Right lobe of liver (tissue), 6 donors: ENCODE data around the gene AKAP12. TPM values are rescaled to one million over a fixed set of nuclear protein-coding genes. Genes with fewer than 3 reads are reported as not detected.

ENCODE experiments used
- ATAC-seq, 4 donors: fragments of 200-7000 bp; cut with Tn5 transposase; one replicate each; pipeline ENCODE4 v1.9.1; 2020; ENCODE audit warnings: mild to moderate bottlenecking in 4 of 4, moderate library complexity in 4 of 4
- DNase-seq, 3 donors: peaks; one replicate each; pipeline ENCODE4 v3.0.0-alpha.2; 2020
- H3K27ac ChIP-seq, 3 donors: fragments of 200-600 bp; one replicate each; pipeline ENCODE4 v1.8.0; 2022
- H3K27me3 ChIP-seq, 2 donors: fragments of 200-600 bp; one replicate each; pipeline ENCODE4 v1.8.0; 2022
- H3K36me3 ChIP-seq, 4 donors: fragments of 200-600 bp; sonication (generic) in 1 of 4; one replicate each; pipeline versions ENCODE4 v1.5.1 to v1.8.0; 2017 to 2022; ENCODE audit warnings: control low read depth in 1 of 4
- H3K4me1 ChIP-seq, 4 donors: fragments of 200-600 bp; sonication (generic) in 1 of 4; one replicate each; pipeline versions ENCODE4 v1.5.1 to v1.8.0; 2017 to 2022; ENCODE audit warnings: control low read depth in 1 of 4
- H3K4me3 ChIP-seq, 3 donors: fragments of 200-600 bp; one replicate each; pipeline ENCODE4 v1.8.0; 2022
- H3K9me3 ChIP-seq, 4 donors: fragments of 200-600 bp; sonication (generic) in 1 of 4; one replicate each; pipeline versions ENCODE4 v1.5.1 to v1.8.0; 2017 to 2022; ENCODE audit warnings: control low read depth in 1 of 4
- CTCF ChIP-seq, 4 donors: fragments of 200-600 bp in 3 of 4; fragments of 450-650 bp in 1 of 4; IDR thresholded peaks; one replicate each; pipeline versions ENCODE4 v1.5.1 to v1.8.0; 2016 to 2022; ENCODE audit warnings: antibody characterized with exemption in 4 of 4, mild to moderate bottlenecking in 2 of 4
- POLR2A ChIP-seq: fragments of 450-650 bp; IDR thresholded peaks from one replicate; pipeline ENCODE4 v1.6.1; 2017; ENCODE audit warnings: antibody characterized with exemption, mild to moderate bottlenecking
- WGBS: methylation state at CpG from one replicate; pipeline ENCODE4 v1.1.6; 2018; ENCODE audit warnings: low coverage, low lambda C conversion rate; ENCODE audit not compliant: insufficient coverage; ENCODE audit errors: missing lambda C conversion rate; 5-methylcytosine and 5-hydroxymethylcytosine counted together
- intact Hi-C, 2 donors: fragments of 100-400 bp; cut with DNase I; formaldehyde crosslinking; loops; one replicate each; pipeline versions ENCODE4 v1.11.2 to v1.14.1; 2022
- total RNA-seq, 6 experiments: library from RNA; depleted of rRNA in 2 of 6; stranded (reverse); fragments of >200 nt in 2 of 6; fragmentation: NEBNext Ultra II Directional in 3 of 6; extraction: Animal tissue kit (Norgen Biotek cat#: 25700) in 3 of 6; gene quantifications; one replicate each; pipeline versions ENCODE4 v1.1.0 to v1.2.4, GENCODE V29; 2016 to 2023
- donor health status: DM: no; HTN: yes; CAD: no.
- donor health status: DM: no; HTN: no; CAD: no.
- donor health status: DM: no; HTN: no; CAD: no.
- donor health status: DM: no; HTN: yes; CAD: no.
- donor health status: DM: no; HTN: yes; CAD: no.

AKAP12 gene
- total RNA-seq, 6 experiments from 2014 or later, result 2.1 to 38.4 (median 23.0) TPM

- Histone ChIP-seq H3K27ac (peak overlapping the region; percentile 21 to 65 (median 44)), H3K4me3 (peak overlapping the region; percentile 35 to 52 (median 52)), H3K27me3 (peaks cover 0 to 8% of the 10 kb centered on the region in 2 donors), H3K4me1 (peaks cover 0 to 21% (median 7%) of the 10 kb centered on the region in 4 donors), H3K9me3 (no peaks in the 10 kb centered on the region), H3K36me3 (no peaks in the 10 kb centered on the region)
- ATAC-seq (peak; percentile 81 to 87 (median 84)), DNase-seq (peak; percentile 62 to 82 (median 82))
- TF ChIP-seq POLR2A (peak; percentile 22), CTCF (IDR thresholded peaks at IDR 0.05) (no peak)
- intact Hi-C loops, result loop anchor here (5.0 to 10.0 kb wide), 2 partner anchors 311 to 313 kb away; no protein-coding TSS in a partner anchor
- 1% methylated on average over 22 of the region's 46 CpGs for WGBS
Observed at GRCh38 chr6:151325075-151326050, 85.6 kb downstream of the AKAP12 start.

- H3K27ac ChIP-seq, result peak overlapping the region; percentile 21 to 65 (median 44)
- no peaks in the 10 kb centered on the region for H3K36me3 ChIP-seq
- no peak for TF ChIP-seq POLR2A
- no peak for TF ChIP-seq CTCF (IDR thresholded peaks at IDR 0.05)
- ATAC-seq (peak in 1 of 4 donors; percentile 1), DNase-seq (no peak)
- intact Hi-C loops, result loop anchor here (5.0 to 10.0 kb wide), 2 partner anchors 311 to 314 kb away; no protein-coding TSS in a partner anchor
- H3K9me3 ChIP-seq, result no peaks in the 10 kb centered on the region
- WGBS, result 66% methylated on average over 8 of the region's 8 CpGs
- peaks cover 0 to 21% (median 7%) of the 10 kb centered on the region in 4 donors for H3K4me1 ChIP-seq
- peak overlapping the region; percentile 35 to 52 (median 52) for H3K4me3 ChIP-seq
- H3K27me3 ChIP-seq, result peaks cover 0 to 8% of the 10 kb centered on the region in 2 donors
Observed at GRCh38 chr6:151326116-151326825, 86.5 kb downstream of the AKAP12 start.

GRCh38 chr6:151327101-151327500 lies 87.3 kb downstream of the AKAP12 start:
- ATAC-seq (no peak), DNase-seq (no peak)
- peaks cover 0 to 21% (median 7%) of the 10 kb centered on the region in 4 donors for H3K4me1 ChIP-seq
- H3K27ac ChIP-seq, result peak overlapping the region in 2 of 3 donors; percentile 44 to 65
- H3K27me3 ChIP-seq, result peaks cover 0 to 8% of the 10 kb centered on the region in 2 donors
- 50% methylated on average over 4 of the region's 4 CpGs for WGBS
- H3K4me3 ChIP-seq, result peak overlapping the region in 2 of 3 donors; percentile 2 to 52
- intact Hi-C loops, result loop anchor here (5.0 to 10.0 kb wide), 2 partner anchors 312 to 315 kb away; no protein-coding TSS in a partner anchor
- no peaks in the 10 kb centered on the region for H3K9me3 ChIP-seq
- no peak for TF ChIP-seq POLR2A
- no peak for TF ChIP-seq CTCF (IDR thresholded peaks at IDR 0.05)
- no peaks in the 10 kb centered on the region for H3K36me3 ChIP-seq

- H3K36me3 ChIP-seq, result no peaks in the 10 kb centered on the region
- no peak for TF ChIP-seq POLR2A
- no peak for TF ChIP-seq CTCF (IDR thresholded peaks at IDR 0.05)
- ATAC-seq (no peak), DNase-seq (no peak)
- 60% methylated on average over 5 of the region's 6 CpGs for WGBS
- intact Hi-C loops, result loop anchor here (10.0 kb wide), 1 partner anchor 435 kb away; no protein-coding TSS in a partner anchor
- peaks cover 0 to 7% (median 2%) of the 10 kb centered on the region in 4 donors for H3K4me1 ChIP-seq
- no peaks in the 10 kb centered on the region for H3K9me3 ChIP-seq
- no peak overlapping the region for H3K4me3 ChIP-seq
- peaks cover 0 to 2% of the 10 kb centered on the region in 2 donors for H3K27me3 ChIP-seq
- H3K27ac ChIP-seq, result no peak overlapping the region
Observed at GRCh38 chr6:151330130-151330696, 90.4 kb downstream of the AKAP12 start.
